Measurements from ENCODE around the gene SAMD8. TPM values are rescaled to one million over a fixed set of nuclear protein-coding genes. Genes with fewer than 3 reads are reported as not detected.

SAMD8 gene
- polyA plus RNA-seq, 3 donors: 13.0 to 18.8 (median 13.7) TPM

DNA sequence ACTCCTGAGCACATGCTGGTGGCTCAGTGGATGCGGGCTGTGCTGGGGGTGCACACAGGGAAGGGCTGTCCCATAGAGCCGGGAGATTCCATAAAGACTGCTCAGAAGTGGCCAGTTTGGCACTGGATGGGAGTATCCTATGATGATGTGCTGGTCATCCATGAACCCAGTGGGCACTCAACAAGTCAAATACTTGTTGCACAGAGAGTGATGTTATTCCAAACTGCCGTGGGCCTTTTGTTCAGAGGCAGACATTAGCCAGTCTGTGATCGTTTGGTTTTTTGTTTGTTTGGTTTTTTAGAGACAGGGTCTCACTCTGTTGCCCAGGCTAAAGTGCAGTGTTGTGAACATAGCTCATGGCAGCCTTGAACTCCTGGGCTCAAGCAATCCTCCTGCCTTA is 30.9 kb upstream of the SAMD8 start:
- Histone ChIP-seq H3K36me3 (replicated peaks in 1 of 2; ENCODE audit: control insufficient read depth in 1 of 2, insufficient read depth in 2 of 2, low read length in 2 of 2) (no peaks in the 10 kb centered on the region), H2AFZ (ENCODE audit: insufficient read depth, low read depth, low read length, poor library complexity, severe bottlenecking) (no peak overlapping the region), H3K4me2 (replicated peaks; ENCODE audit: extremely low read depth, low read length, poor library complexity, severe bottlenecking) (no peak overlapping the region), H3K79me2 (ENCODE audit: insufficient read depth, low read length) (no peaks in the 10 kb centered on the region), H3K9me3 (replicated peaks in 1 of 2; ENCODE audit: control insufficient read depth in 1 of 2, insufficient read depth in 1 of 2, low read length in 2 of 2) (peaks cover 0 to 7% of the 10 kb centered on the region in 2 donors), H3K4me3 (replicated peaks in 1 of 3; ENCODE audit: low read depth in 2 of 3, low read length in 3 of 3) (no peak overlapping the region), H3K4me1 (ENCODE audit: control insufficient read depth in 1 of 2, insufficient read depth in 2 of 2, low read length in 2 of 2) (no peaks in the 10 kb centered on the region), H3K27me3 (ENCODE audit: control insufficient read depth in 2 of 2, insufficient read depth in 2 of 2, low read length in 2 of 2) (no peaks in the 10 kb centered on the region), H3K27ac (ENCODE audit: low read depth in 1 of 2, low read length in 2 of 2) (no peak overlapping the region), H3K9ac (ENCODE audit: insufficient read depth, low read length, poor library complexity, severe bottlenecking) (no peak overlapping the region), H4K20me1 (ENCODE audit: insufficient read depth, low read length) (no peaks in the 10 kb centered on the region)
- H3K9me3 Mint-ChIP-seq: peaks cover 6 to 10% (median 7%) of the 10 kb centered on the region in 7 donors
- intact Hi-C loops (cut with micrococcal nuclease): no loop called here
- no peak overlapping the region for H3K4me3 Mint-ChIP-seq
- no peaks in the 10 kb centered on the region for H3K4me1 Mint-ChIP-seq
- 98% methylated on average over 4 of the region's 4 CpGs for WGBS (ENCODE audit: insufficient coverage)
- TF ChIP-seq, protein P1, sequence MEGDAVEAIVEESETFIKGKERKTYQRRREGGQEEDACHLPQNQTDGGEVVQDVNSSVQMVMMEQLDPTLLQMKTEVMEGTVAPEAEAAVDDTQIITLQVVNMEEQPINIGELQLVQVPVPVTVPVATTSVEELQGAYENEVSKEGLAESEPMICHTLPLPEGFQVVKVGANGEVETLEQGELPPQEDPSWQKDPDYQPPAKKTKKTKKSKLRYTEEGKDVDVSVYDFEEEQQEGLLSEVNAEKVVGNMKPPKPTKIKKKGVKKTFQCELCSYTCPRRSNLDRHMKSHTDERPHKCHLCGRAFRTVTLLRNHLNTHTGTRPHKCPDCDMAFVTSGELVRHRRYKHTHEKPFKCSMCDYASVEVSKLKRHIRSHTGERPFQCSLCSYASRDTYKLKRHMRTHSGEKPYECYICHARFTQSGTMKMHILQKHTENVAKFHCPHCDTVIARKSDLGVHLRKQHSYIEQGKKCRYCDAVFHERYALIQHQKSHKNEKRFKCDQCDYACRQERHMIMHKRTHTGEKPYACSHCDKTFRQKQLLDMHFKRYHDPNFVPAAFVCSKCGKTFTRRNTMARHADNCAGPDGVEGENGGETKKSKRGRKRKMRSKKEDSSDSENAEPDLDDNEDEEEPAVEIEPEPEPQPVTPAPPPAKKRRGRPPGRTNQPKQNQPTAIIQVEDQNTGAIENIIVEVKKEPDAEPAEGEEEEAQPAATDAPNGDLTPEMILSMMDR (IDR thresholded peaks at IDR 0.05): no peak
- no peak for DNase-seq
- no peaks in the 10 kb centered on the region for H3K27me3 Mint-ChIP-seq (ENCODE audit: low read depth in 3 of 3)
- H3K27ac Mint-ChIP-seq: no peak overlapping the region
- H3K36me3 Mint-ChIP-seq: no peaks in the 10 kb centered on the region

DNA sequence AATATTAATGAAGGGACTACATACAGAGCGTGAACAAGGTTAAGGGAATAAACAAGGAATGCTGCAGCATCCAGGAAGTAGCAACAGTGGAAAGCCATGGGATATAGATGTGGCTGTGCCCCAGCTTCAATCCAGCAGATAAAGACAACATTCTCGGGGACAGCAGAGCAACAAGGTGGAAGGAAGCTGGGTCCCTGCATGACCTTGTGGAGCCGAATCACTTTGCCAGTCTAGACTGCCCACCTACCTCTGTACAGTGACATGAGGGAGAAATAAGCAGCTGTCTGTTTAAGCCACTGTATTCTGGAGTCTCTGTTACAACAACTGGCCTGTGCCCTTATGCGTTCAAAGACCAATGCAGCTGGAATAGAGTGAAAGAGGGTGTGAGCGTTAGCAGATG is 30.1 kb upstream of the SAMD8 start:
- Mint-ChIP-seq H3K36me3 (no peaks in the 10 kb centered on the region), H3K4me1 (no peaks in the 10 kb centered on the region), H3K27ac (peak overlapping the region in 1 of 7 donors; percentile 6), H3K9me3 (peaks cover 6 to 10% (median 7%) of the 10 kb centered on the region in 7 donors), H3K4me3 (no peak overlapping the region), H3K27me3 (ENCODE audit: low read depth in 3 of 3) (no peaks in the 10 kb centered on the region)
- Histone ChIP-seq H3K4me1 (ENCODE audit: control insufficient read depth in 1 of 2, insufficient read depth in 2 of 2, low read length in 2 of 2) (no peaks in the 10 kb centered on the region), H3K27me3 (ENCODE audit: control insufficient read depth in 2 of 2, insufficient read depth in 2 of 2, low read length in 2 of 2) (no peaks in the 10 kb centered on the region), H4K20me1 (ENCODE audit: insufficient read depth, low read length) (no peaks in the 10 kb centered on the region), H3K9ac (ENCODE audit: insufficient read depth, low read length, poor library complexity, severe bottlenecking) (no peak overlapping the region), H2AFZ (ENCODE audit: insufficient read depth, low read depth, low read length, poor library complexity, severe bottlenecking) (no peak overlapping the region), H3K9me3 (replicated peaks in 1 of 2; ENCODE audit: control insufficient read depth in 1 of 2, insufficient read depth in 1 of 2, low read length in 2 of 2) (peaks cover 0 to 7% of the 10 kb centered on the region in 2 donors), H3K4me3 (replicated peaks in 1 of 3; ENCODE audit: low read depth in 2 of 3, low read length in 3 of 3) (no peak overlapping the region), H3K79me2 (ENCODE audit: insufficient read depth, low read length) (no peaks in the 10 kb centered on the region), H3K27ac (ENCODE audit: low read depth in 1 of 2, low read length in 2 of 2) (no peak overlapping the region), H3K36me3 (replicated peaks in 1 of 2; ENCODE audit: control insufficient read depth in 1 of 2, insufficient read depth in 2 of 2, low read length in 2 of 2) (no peaks in the 10 kb centered on the region), H3K4me2 (replicated peaks; ENCODE audit: extremely low read depth, low read length, poor library complexity, severe bottlenecking) (no peak overlapping the region)
- TF ChIP-seq, protein P1 (IDR thresholded peaks at IDR 0.05): no peak
- DNase-seq: no peak
- WGBS (ENCODE audit: insufficient coverage): 98% methylated on average over 3 of the region's 5 CpGs
- intact Hi-C loops (cut with micrococcal nuclease): no loop called here

Data from CD14-positive monocyte (primary cell).